Measurements from ENCODE around the gene PIH1D1. TPM values are rescaled to one million over a fixed set of nuclear protein-coding genes. Genes with fewer than 3 reads are reported as not detected.

Gene PIH1D1
- total and polyA plus RNA-seq, 8 donors: 58.9 to 193 (median 87.5) TPM

GRCh38 chr19:49428547-49429451 lies 22.8 kb downstream of the PIH1D1 start:
- intact Hi-C loops (cut with DNase I; ENCODE audit: low total_unique reads): no loop called here
- peak overlapping the region in 3 of 4 donors; percentile 7 to 28 (median 14) for H3K4me3 ChIP-seq
- 9 to 15% (median 13%) methylated on average over 22 to 29 of the region's 29 CpGs for WGBS, 5 donors
- H3K27me3 ChIP-seq: peaks cover 49 to 100% (median 99%) of the 10 kb centered on the region in 3 donors
- no peak for DNase-seq
- no peak overlapping the region for H3K27ac ChIP-seq
- H3K4me1 ChIP-seq: peaks cover 11 to 27% (median 22%) of the 10 kb centered on the region in 4 donors
- TF ChIP-seq, protein P1, sequence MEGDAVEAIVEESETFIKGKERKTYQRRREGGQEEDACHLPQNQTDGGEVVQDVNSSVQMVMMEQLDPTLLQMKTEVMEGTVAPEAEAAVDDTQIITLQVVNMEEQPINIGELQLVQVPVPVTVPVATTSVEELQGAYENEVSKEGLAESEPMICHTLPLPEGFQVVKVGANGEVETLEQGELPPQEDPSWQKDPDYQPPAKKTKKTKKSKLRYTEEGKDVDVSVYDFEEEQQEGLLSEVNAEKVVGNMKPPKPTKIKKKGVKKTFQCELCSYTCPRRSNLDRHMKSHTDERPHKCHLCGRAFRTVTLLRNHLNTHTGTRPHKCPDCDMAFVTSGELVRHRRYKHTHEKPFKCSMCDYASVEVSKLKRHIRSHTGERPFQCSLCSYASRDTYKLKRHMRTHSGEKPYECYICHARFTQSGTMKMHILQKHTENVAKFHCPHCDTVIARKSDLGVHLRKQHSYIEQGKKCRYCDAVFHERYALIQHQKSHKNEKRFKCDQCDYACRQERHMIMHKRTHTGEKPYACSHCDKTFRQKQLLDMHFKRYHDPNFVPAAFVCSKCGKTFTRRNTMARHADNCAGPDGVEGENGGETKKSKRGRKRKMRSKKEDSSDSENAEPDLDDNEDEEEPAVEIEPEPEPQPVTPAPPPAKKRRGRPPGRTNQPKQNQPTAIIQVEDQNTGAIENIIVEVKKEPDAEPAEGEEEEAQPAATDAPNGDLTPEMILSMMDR (IDR thresholded peaks at IDR 0.05): no peak
- TF ChIP-seq POLR2AphosphoS5 (IDR thresholded peaks at IDR 0.05): no peak
- no peak for TF ChIP-seq POLR2A (IDR thresholded peaks at IDR 0.05)
- no peak for TF ChIP-seq EP300 (IDR thresholded peaks at IDR 0.05)
- H3K9me3 ChIP-seq: no peaks in the 10 kb centered on the region
- H3K36me3 ChIP-seq: no peaks in the 10 kb centered on the region

GRCh38 chr19:49427855-49428546 lies 23.6 kb downstream of the PIH1D1 start:
- no peaks in the 10 kb centered on the region for H3K9me3 ChIP-seq
- no peak overlapping the region for H3K27ac ChIP-seq
- peak overlapping the region; percentile 7 to 28 (median 16) for H3K4me3 ChIP-seq
- TF ChIP-seq POLR2AphosphoS5 (IDR thresholded peaks at IDR 0.05) (no peak), EP300 (IDR thresholded peaks at IDR 0.05) (no peak), POLR2A (IDR thresholded peaks at IDR 0.05) (no peak)
- TF ChIP-seq, protein P1 (IDR thresholded peaks at IDR 0.05): no peak
- peaks cover 47 to 100% (median 99%) of the 10 kb centered on the region in 3 donors for H3K27me3 ChIP-seq
- DNase-seq: peak in 1 of 2 donors; percentile 40
- 1 to 6% (median 3%) methylated on average over 12 to 45 of the region's 45 CpGs for WGBS, 5 donors
- peaks cover 15 to 32% (median 27%) of the 10 kb centered on the region in 4 donors for H3K4me1 ChIP-seq
- H3K36me3 ChIP-seq: no peaks in the 10 kb centered on the region
- intact Hi-C loops (cut with DNase I; ENCODE audit: low total_unique reads): no loop called here

DNA sequence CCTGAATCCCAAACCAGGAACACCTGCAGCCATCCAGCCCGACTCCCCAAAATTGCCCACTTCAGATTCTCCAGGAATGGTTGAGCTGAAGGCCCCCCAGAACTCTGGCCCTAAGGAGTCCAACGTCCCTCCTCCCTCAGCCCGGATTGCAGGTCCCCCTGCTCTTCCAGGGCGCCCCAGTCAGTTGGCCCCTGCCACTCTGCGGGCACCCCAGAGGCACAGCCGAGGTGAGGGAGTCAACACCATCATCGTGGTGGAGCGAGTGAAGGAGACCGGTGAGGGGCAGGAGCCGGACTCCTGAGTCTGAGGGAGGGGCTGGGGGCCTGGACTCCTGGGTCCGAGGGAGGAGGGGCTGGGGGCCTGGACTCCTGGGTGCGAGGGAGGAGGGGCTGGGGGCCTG lies 24.3 kb downstream of the PIH1D1 start:
- H3K36me3 ChIP-seq: no peaks in the 10 kb centered on the region
- H3K4me3 ChIP-seq: no peak overlapping the region
- TF ChIP-seq POLR2A (IDR thresholded peaks at IDR 0.05) (no peak), EP300 (IDR thresholded peaks at IDR 0.05) (no peak), POLR2AphosphoS5 (IDR thresholded peaks at IDR 0.05) (no peak)
- TF ChIP-seq, protein P1 (IDR thresholded peaks at IDR 0.05): no peak
- no peak overlapping the region for H3K27ac ChIP-seq
- WGBS, 5 donors: 47 to 55% (median 51%) methylated on average over 9 to 12 of the region's 12 CpGs
- intact Hi-C loops (cut with DNase I; ENCODE audit: low total_unique reads): no loop called here
- peaks cover 20 to 33% (median 28%) of the 10 kb centered on the region in 4 donors for H3K4me1 ChIP-seq
- no peaks in the 10 kb centered on the region for H3K9me3 ChIP-seq
- DNase-seq: no peak
- H3K27me3 ChIP-seq: peaks cover 47 to 100% (median 99%) of the 10 kb centered on the region in 3 donors

DNA sequence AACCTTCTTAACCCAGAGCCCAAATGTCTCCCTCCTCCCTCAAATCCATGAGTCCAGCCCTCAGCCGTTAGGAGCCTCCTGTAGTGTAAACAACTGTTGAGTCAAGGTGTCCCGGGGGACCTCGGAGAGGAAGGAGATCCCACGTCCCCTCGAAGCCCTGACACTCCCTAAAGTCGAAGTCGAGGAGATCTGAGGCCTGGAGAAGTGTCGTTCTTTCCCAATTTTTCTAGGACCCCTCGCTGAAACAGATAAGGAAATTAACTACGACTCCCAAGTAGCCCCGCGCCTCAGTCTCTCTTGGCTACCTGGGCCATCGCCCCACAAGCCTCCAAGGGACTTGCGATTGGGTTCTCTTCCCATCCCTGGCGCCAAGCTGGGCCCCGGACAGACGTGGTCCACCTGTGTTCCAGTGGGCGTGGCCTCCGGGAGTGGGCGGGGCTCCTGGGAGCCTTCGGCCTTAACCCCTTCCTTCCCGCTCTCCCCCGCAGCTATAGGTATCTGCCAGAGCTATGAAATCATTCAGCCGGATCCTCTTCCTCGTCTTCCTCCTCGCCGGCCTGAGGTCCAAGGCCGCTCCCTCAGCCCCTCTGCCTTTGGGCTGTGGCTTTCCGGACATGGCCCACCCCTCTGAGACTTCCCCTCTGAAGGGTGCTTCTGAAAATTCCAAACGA lies 25.6 kb downstream of the PIH1D1 start:
- Histone ChIP-seq H3K4me1 (peaks cover 28 to 40% (median 34%) of the 10 kb centered on the region in 4 donors), H3K27ac (no peak overlapping the region), H3K27me3 (peaks cover 48 to 100% (median 99%) of the 10 kb centered on the region in 3 donors), H3K36me3 (no peaks in the 10 kb centered on the region), H3K4me3 (no peak overlapping the region), H3K9me3 (no peaks in the 10 kb centered on the region)
- intact Hi-C loops (cut with DNase I; ENCODE audit: low total_unique reads): no loop called here
- WGBS, 5 donors: 3 to 6% (median 4%) methylated on average over 20 to 30 of the region's 30 CpGs
- TF ChIP-seq, protein P1 (IDR thresholded peaks at IDR 0.05): no peak
- TF ChIP-seq POLR2AphosphoS5 (IDR thresholded peaks at IDR 0.05) (no peak), EP300 (IDR thresholded peaks at IDR 0.05) (no peak), POLR2A (IDR thresholded peaks at IDR 0.05) (no peak)
- DNase-seq: no peak
